Gastroesophageal sphincter (tissue), 4 donors: ENCODE measurements around the gene MVK. TPM values are rescaled to one million over a fixed set of nuclear protein-coding genes. Genes with fewer than 3 reads are reported as not detected.

ENCODE experiments used
- ATAC-seq: fragments of 150-250 bp; one replicate; pipeline ENCODE4 v1.9.1; 2016; ENCODE audit warnings: mild to moderate bottlenecking, moderate library complexity
- H3K27ac ChIP-seq, 4 donors: fragments of 200-600 bp; sonication (generic) in 3 of 4; 1 replicate in 3 of 4; 2 replicates in 1 of 4; pipeline ENCODE4 v1.5.1; 2016 to 2019
- H3K27me3 ChIP-seq: fragments of 200-600 bp; sonication (generic); one replicate; pipeline ENCODE4 v1.5.1; 2019
- H3K36me3 ChIP-seq, 2 donors: fragments of 200-600 bp; sonication (generic); one replicate each; pipeline ENCODE4 v1.5.1; 2019; ENCODE audit warnings: control low read depth in 1 of 2
- H3K4me1 ChIP-seq, 3 donors: fragments of 200-600 bp; sonication (generic); 1 replicate in 2 of 3; 2 replicates in 1 of 3; pipeline ENCODE4 v1.5.1; 2016 to 2019; ENCODE audit warnings: control low read depth in 2 of 3
- H3K4me3 ChIP-seq, 2 donors: fragments of 200-600 bp; sonication (generic); one replicate each; pipeline ENCODE4 v1.5.1; 2019; ENCODE audit warnings: mild to moderate bottlenecking in 1 of 2, moderate library complexity in 1 of 2
- H3K9me3 ChIP-seq, 3 donors: fragments of 200-600 bp; sonication (generic); one replicate each; pipeline ENCODE4 v1.5.1; 2017 to 2019; ENCODE audit warnings: control low read depth in 2 of 3
- CTCF ChIP-seq, 4 experiments: fragments of 200-600 bp in 2 of 4; fragments of 450-650 bp in 2 of 4; sonication (generic) in 1 of 4; IDR thresholded peaks; one replicate each; pipeline ENCODE4 v1.5.1; 2017 to 2019; ENCODE audit warnings: antibody characterized with exemption in 4 of 4, mild to moderate bottlenecking in 2 of 4, moderate library complexity in 2 of 4
- EP300 ChIP-seq: sonication (generic); formaldehyde crosslinking; IDR thresholded peaks from one replicate; pipeline ENCODE4 v1.6.1; 2017; ENCODE audit warnings: antibody characterized with exemption, mild to moderate bottlenecking
- POLR2A ChIP-seq, 2 donors: fragments of 450-650 bp; IDR thresholded peaks; one replicate each; pipeline ENCODE4 v1.6.1; 2017; ENCODE audit warnings: antibody characterized with exemption in 2 of 2, mild to moderate bottlenecking in 2 of 2, moderate library complexity in 1 of 2
- POLR2AphosphoS5 ChIP-seq: sonication (generic); formaldehyde crosslinking; IDR thresholded peaks from one replicate; pipeline ENCODE4 v1.6.1; 2017; ENCODE audit warnings: antibody characterized with exemption
- WGBS, 2 donors: methylation state at CpG; one replicate each; pipeline ENCODE4 v1.1.5; 2018; ENCODE audit warnings: low coverage in 1 of 2; 5-methylcytosine and 5-hydroxymethylcytosine counted together
- total RNA-seq, 4 donors: library from RNA; depleted of rRNA; stranded (reverse); fragments of >200 nt; gene quantifications; one replicate each; pipeline ENCODE4 v1.1.0, GENCODE V29; 2016

The MVK gene
- total RNA-seq, 4 donors from 2014 or later = 6.2 to 18.2 (median 10.4) TPM

GRCh38 chr12:109577311-109577710 is 3.7 kb downstream of the MVK start:
- H3K36me3 ChIP-seq = peaks cover 0 to 69% of the 10 kb centered on the region in 2 donors
- WGBS, 2 donors = 100% methylated on average over 1 of the region's 1 CpG

DNA sequence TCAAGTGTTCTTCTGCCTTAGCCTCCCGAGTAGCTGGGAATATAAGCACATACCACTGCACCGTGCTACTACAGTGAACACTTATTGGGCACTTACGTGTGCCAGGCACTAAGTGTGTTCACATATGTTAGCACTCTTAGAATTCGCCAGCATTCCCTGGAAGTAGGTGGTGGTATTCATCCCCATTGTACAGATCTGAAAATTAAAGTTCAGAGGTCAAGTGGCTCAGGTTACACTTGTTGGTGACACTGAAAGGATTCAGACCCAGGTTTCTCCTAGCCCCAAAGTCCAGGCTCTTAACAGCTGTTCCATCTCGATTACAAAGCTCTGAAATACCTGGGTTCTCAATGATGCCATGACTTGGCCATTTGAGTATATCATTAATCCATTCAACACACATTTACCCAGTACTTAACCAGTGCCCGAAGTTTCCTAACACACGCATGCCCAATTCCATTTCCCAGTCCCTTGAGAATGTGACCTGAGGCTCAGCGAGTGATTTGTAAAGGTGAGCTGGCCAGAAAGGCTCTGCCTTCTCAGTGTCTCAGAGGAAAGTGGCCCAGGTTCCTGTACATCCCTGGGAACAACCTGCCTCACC is 4.8 kb downstream of the MVK start:
- no peaks in the 10 kb centered on the region for H3K27me3 ChIP-seq
- WGBS, 2 donors = 81 to 96% methylated on average over 4 of the region's 8 CpGs
- ATAC-seq = no peak
- H3K4me3 ChIP-seq = no peak overlapping the region
- no peak overlapping the region for H3K27ac ChIP-seq
- no peak for TF ChIP-seq CTCF (IDR thresholded peaks at IDR 0.05)
- TF ChIP-seq POLR2AphosphoS5 = no peak
- no peak for TF ChIP-seq EP300
- H3K9me3 ChIP-seq = no peaks in the 10 kb centered on the region
- peaks cover 0 to 76% of the 10 kb centered on the region in 2 donors for H3K36me3 ChIP-seq
- H3K4me1 ChIP-seq = peaks cover 0 to 11% (median 0%) of the 10 kb centered on the region in 3 donors

More at GRCh38 chr12:109577311-109577710, 3.7 kb downstream of the MVK start:
- no peak for ATAC-seq
- TF ChIP-seq POLR2AphosphoS5 (no peak), POLR2A (IDR thresholded peaks at IDR 0.05) (no peak), EP300 (no peak), CTCF (IDR thresholded peaks at IDR 0.05) (no peak)
- H3K27ac ChIP-seq = no peak overlapping the region
- peaks cover 0 to 19% (median 0%) of the 10 kb centered on the region in 3 donors for H3K4me1 ChIP-seq
- no peak overlapping the region for H3K4me3 ChIP-seq
- no peaks in the 10 kb centered on the region for H3K9me3 ChIP-seq
- H3K27me3 ChIP-seq = no peaks in the 10 kb centered on the region

- WGBS, 2 donors = 78 to 90% methylated on average over 3 to 4 of the region's 7 CpGs
- ATAC-seq = no peak
- Histone ChIP-seq H3K4me3 (no peak overlapping the region), H3K36me3 (peaks cover 0 to 87% of the 10 kb centered on the region in 2 donors), H3K27me3 (no peaks in the 10 kb centered on the region), H3K27ac (no peak overlapping the region), H3K9me3 (no peaks in the 10 kb centered on the region), H3K4me1 (peaks cover 0 to 2% (median 0%) of the 10 kb centered on the region in 3 donors)
- TF ChIP-seq POLR2AphosphoS5 = no peak
- TF ChIP-seq EP300 = no peak
- no peak for TF ChIP-seq POLR2A (IDR thresholded peaks at IDR 0.05)
- TF ChIP-seq CTCF (IDR thresholded peaks at IDR 0.05) = no peak
Observed at GRCh38 chr12:109579639-109580038, 6.0 kb downstream of the MVK start.

- no peaks in the 10 kb centered on the region for H3K4me1 ChIP-seq
- no peak overlapping the region for H3K4me3 ChIP-seq
- WGBS, 2 donors = 85 to 92% methylated on average over 2 to 8 of the region's 8 CpGs
- H3K36me3 ChIP-seq = peaks cover 0 to 93% of the 10 kb centered on the region in 2 donors
- no peak for TF ChIP-seq CTCF (IDR thresholded peaks at IDR 0.05)
- TF ChIP-seq EP300 = no peak
- TF ChIP-seq POLR2AphosphoS5 = no peak
- TF ChIP-seq POLR2A (IDR thresholded peaks at IDR 0.05) = no peak
- no peak for ATAC-seq
- no peaks in the 10 kb centered on the region for H3K27me3 ChIP-seq
- H3K27ac ChIP-seq = no peak overlapping the region
- H3K9me3 ChIP-seq = no peaks in the 10 kb centered on the region
Observed at GRCh38 chr12:109580272-109580671, 6.7 kb downstream of the MVK start.

GRCh38 chr12:109580684-109581333 is 7.2 kb downstream of the MVK start:
- Histone ChIP-seq H3K4me1 (no peaks in the 10 kb centered on the region), H3K36me3 (peaks cover 0 to 95% of the 10 kb centered on the region in 2 donors), H3K9me3 (no peaks in the 10 kb centered on the region), H3K27ac (no peak overlapping the region), H3K27me3 (no peaks in the 10 kb centered on the region), H3K4me3 (no peak overlapping the region)
- TF ChIP-seq POLR2AphosphoS5 = no peak
- TF ChIP-seq POLR2A (IDR thresholded peaks at IDR 0.05) = no peak
- TF ChIP-seq EP300 = no peak
- no peak for TF ChIP-seq CTCF (IDR thresholded peaks at IDR 0.05)
- no peak for ATAC-seq
- 79 to 88% methylated on average over 5 to 13 of the region's 13 CpGs for WGBS, 2 donors
